Measurements from ENCODE around the gene FUT9. TPM values are rescaled to one million over a fixed set of nuclear protein-coding genes. Genes with fewer than 3 reads are reported as not detected.
A peak's percentile ranks its signal among the peaks of the same experiment; 100 is the strongest.

Gene FUT9
- total and polyA plus RNA-seq, 11 donors: 0.02 TPM; not detected in 10

DNA sequence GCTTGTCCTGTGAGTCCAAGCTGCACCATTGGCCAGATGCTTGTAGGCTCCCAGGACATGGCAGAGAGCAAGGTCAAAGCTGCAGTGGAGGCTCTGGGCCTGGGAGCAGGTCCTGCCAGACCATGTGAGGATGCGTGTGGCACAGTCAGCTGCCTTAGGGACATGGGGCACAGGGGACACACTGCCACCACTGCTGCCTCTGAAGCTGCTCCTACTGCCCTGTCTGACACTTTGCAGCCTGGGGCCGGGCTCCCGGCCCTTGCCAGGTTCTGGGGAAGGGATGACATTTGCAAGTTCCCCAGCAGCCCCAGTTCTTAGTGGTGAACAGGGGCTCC is 13.2 kb upstream of the FUT9 start:
- H3K4me1 ChIP-seq: no peaks in the 10 kb centered on the region
- intact Hi-C loops (cut with DNase I): no loop called here
- H3K9me3 ChIP-seq: peaks cover 0 to 9% (median 0%) of the 10 kb centered on the region in 12 donors
- H3K4me3 ChIP-seq: no peak overlapping the region
- H3K36me3 ChIP-seq: no peaks in the 10 kb centered on the region
- ATAC-seq: peak in 1 of 4 donors; percentile 33
- DNase-seq: peak in 1 of 5 donors; percentile 16
- WGBS, 4 donors: 67 to 90% (median 80%) methylated on average over 2 to 3 of the region's 3 CpGs
- no peaks in the 10 kb centered on the region for H3K27me3 ChIP-seq
- TF ChIP-seq, protein P1, sequence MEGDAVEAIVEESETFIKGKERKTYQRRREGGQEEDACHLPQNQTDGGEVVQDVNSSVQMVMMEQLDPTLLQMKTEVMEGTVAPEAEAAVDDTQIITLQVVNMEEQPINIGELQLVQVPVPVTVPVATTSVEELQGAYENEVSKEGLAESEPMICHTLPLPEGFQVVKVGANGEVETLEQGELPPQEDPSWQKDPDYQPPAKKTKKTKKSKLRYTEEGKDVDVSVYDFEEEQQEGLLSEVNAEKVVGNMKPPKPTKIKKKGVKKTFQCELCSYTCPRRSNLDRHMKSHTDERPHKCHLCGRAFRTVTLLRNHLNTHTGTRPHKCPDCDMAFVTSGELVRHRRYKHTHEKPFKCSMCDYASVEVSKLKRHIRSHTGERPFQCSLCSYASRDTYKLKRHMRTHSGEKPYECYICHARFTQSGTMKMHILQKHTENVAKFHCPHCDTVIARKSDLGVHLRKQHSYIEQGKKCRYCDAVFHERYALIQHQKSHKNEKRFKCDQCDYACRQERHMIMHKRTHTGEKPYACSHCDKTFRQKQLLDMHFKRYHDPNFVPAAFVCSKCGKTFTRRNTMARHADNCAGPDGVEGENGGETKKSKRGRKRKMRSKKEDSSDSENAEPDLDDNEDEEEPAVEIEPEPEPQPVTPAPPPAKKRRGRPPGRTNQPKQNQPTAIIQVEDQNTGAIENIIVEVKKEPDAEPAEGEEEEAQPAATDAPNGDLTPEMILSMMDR (IDR thresholded peaks at IDR 0.05): no peak
- no peak for TF ChIP-seq POLR2A (IDR thresholded peaks at IDR 0.05)
- no peak overlapping the region for H3K27ac ChIP-seq

DNA sequence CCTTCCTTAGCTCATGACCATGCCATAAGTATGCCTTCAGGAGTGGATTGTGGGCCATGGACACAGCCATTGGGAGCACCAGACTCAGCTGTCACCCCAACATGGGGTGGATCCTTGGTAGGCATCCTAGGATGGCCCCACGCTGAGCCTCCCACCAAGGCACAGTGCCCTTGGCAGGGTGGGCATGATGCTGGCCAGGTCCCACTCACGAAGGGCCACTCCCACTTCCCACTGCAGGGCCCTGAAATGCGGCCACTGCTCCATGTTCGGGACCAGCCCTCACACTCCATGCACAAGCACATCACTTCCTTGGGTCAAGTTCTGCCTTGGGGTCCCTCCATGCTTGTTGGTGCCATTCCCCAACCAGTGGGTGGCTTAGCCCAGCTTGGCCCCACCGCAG is 12.9 kb upstream of the FUT9 start:
- H3K4me1 ChIP-seq: no peaks in the 10 kb centered on the region
- intact Hi-C loops (cut with DNase I): no loop called here
- H3K36me3 ChIP-seq: no peaks in the 10 kb centered on the region
- no peak overlapping the region for H3K27ac ChIP-seq
- H3K27me3 ChIP-seq: no peaks in the 10 kb centered on the region
- WGBS, 4 donors: 68 to 90% (median 81%) methylated on average over 4 to 5 of the region's 5 CpGs
- H3K4me3 ChIP-seq: no peak overlapping the region
- H3K9me3 ChIP-seq: peaks cover 0 to 7% (median 0%) of the 10 kb centered on the region in 12 donors
- TF ChIP-seq, protein P1 (IDR thresholded peaks at IDR 0.05): no peak
- no peak for TF ChIP-seq POLR2A (IDR thresholded peaks at IDR 0.05)
- no peak for DNase-seq
- ATAC-seq: peak in 1 of 4 donors; percentile 27

DNA sequence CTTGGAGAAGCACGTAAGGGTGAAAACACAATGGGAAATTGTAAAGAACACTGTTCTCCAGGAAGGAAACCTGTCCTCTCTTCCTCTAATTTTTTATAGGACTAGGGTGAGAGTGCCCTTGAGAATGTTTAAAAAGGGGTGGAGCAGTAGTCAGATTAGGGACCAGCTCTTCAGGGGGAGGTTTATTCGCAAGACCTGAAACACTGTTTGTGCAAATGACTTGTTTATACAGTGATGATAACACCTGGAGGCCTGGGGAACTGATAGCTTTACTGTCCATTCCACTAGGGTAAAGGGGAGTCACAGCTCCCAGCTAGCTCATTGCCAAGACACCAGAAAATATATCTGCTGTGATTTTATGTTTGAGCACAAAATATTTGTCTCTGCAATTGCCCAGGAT is 8.1 kb upstream of the FUT9 start:
- Histone ChIP-seq H3K9me3 (no peaks in the 10 kb centered on the region), H3K27me3 (peaks cover 0 to under 1% (median 0%) of the 10 kb centered on the region in 9 donors), H3K4me1 (no peaks in the 10 kb centered on the region), H3K27ac (no peak overlapping the region), H3K4me3 (no peak overlapping the region), H3K36me3 (no peaks in the 10 kb centered on the region)
- intact Hi-C loops (cut with DNase I): no loop called here
- DNase-seq (no peak), ATAC-seq (no peak)
- WGBS, 4 donors: 51 to 64% (median 56%) methylated on average over 2 of the region's 2 CpGs
- TF ChIP-seq, protein P1 (IDR thresholded peaks at IDR 0.05): no peak
- no peak for TF ChIP-seq POLR2A (IDR thresholded peaks at IDR 0.05)

DNA sequence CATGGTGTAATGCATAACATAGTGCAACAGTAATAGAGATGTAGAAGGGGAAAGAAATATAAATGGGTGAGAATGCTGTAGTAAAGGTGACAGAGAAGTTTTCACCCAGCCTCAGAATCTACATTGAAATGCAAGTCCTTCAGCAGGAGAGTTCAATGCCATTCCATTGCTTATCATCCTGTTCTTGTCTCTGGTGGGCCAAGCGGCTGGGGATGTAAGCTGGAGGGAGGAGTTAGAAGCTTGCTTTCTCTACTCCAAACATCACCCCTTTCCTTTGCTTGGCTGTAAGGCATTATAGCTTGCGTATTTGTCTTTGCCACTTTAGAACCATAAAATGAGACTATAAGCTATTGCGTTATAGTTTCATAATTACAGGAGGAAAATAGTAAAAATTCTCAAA is 2.2 kb upstream of the FUT9 start:
- intact Hi-C loops (cut with DNase I): no loop called here
- Histone ChIP-seq H3K4me3 (no peak overlapping the region), H3K36me3 (no peaks in the 10 kb centered on the region), H3K27ac (no peak overlapping the region), H3K27me3 (peaks cover 3 to 41% (median 26%) of the 10 kb centered on the region in 9 donors), H3K4me1 (peaks cover 0 to 12% (median 0%) of the 10 kb centered on the region in 12 donors), H3K9me3 (no peaks in the 10 kb centered on the region)
- no peak for ATAC-seq
- DNase-seq: no peak
- TF ChIP-seq, protein P1 (IDR thresholded peaks at IDR 0.05): no peak
- TF ChIP-seq POLR2A (IDR thresholded peaks at IDR 0.05): no peak
- 60 to 66% (median 60%) methylated on average over 3 of the region's 3 CpGs for WGBS, 4 donors
